ENCODE data around the gene GADD45G. TPM values are rescaled to one million over a fixed set of nuclear protein-coding genes. Genes with fewer than 3 reads are reported as not detected.

Gene GADD45G
- total RNA-seq, 1 experiment from 2014 or later: 7.7 TPM

DNA sequence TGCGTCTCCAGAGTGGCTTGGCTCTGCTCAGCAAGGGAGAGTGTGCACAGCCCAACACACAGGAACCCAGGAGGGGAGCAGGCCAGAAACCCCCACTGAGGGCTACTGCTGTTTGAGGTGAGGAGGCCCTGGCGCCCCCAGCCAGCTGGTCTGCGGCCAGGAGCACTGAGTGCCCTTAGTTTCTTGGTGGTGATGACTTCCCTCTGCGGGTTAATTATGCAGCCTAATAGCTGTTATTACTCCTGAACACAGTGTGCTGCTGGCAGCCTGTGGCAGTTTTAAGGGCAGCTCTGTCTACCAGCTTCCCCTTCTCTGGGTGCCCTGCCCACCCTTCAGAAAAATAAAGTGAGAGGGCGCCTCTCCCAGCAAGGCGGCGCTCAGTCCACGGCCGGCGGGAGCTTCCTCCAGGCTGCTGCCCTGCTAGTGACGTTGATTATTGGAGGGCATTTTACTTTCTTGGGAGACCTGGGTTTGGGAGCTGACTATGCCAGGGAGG lies 19.2 kb downstream of the GADD45G start:
- H3K4ac ChIP-seq (ENCODE audit: low read depth, low read length): no peak overlapping the region
- H3K4me2 ChIP-seq (ENCODE audit: insufficient read depth, insufficient read length, low read length): no peak overlapping the region
- no peak overlapping the region for H3K27ac ChIP-seq (ENCODE audit: insufficient read length, low read depth, low read length)
- H2BK20ac ChIP-seq (ENCODE audit: low read depth, low read length, poor library complexity, severe bottlenecking): no peak overlapping the region
- no peaks in the 10 kb centered on the region for H3K23me2 ChIP-seq (ENCODE audit: insufficient read length, low read depth, low read length, poor library complexity, severe bottlenecking)
- no peaks in the 10 kb centered on the region for H3K79me2 ChIP-seq (ENCODE audit: insufficient read depth, low read length)
- no peaks in the 10 kb centered on the region for H3K79me1 ChIP-seq (ENCODE audit: insufficient read depth, low read depth, low read length, poor library complexity, severe bottlenecking)
- H4K91ac ChIP-seq (ENCODE audit: insufficient read length, low read depth, low read length): no peak overlapping the region
- no peak overlapping the region for H3K18ac ChIP-seq (ENCODE audit: insufficient read length, low read depth, low read length)
- DNase-seq: no peak
- H3K56ac ChIP-seq (ENCODE audit: insufficient read length, low read depth, low read length): no peak overlapping the region
- no peaks in the 10 kb centered on the region for H3K9me3 ChIP-seq (ENCODE audit: control insufficient read depth, low read depth, low read length)
- H3K27me3 ChIP-seq (ENCODE audit: insufficient read depth, low read length): no peaks in the 10 kb centered on the region
- no peak overlapping the region for H4K5ac ChIP-seq (ENCODE audit: insufficient read length, low read depth, low read length)
- H2AFZ ChIP-seq (ENCODE audit: low read length): no peak overlapping the region
- H3K9ac ChIP-seq (ENCODE audit: extremely low read depth, insufficient read length, low read length): no peak overlapping the region
- H3K23ac ChIP-seq (ENCODE audit: insufficient read length, low read depth, low read length): no peak overlapping the region
- H4K20me1 ChIP-seq (ENCODE audit: control insufficient read depth, insufficient read depth, insufficient read length): no peaks in the 10 kb centered on the region
- H2BK15ac ChIP-seq (ENCODE audit: low read depth, low read length): no peak overlapping the region
- no peak overlapping the region for H2BK5ac ChIP-seq (ENCODE audit: insufficient read length, low read length)
- WGBS (ENCODE audit: extremely low coverage, insufficient read length, low lambda C conversion rate): no CpG with 5 or more reads among the region's 11 CpGs
- no peak overlapping the region for H2AK5ac ChIP-seq (ENCODE audit: insufficient read length, low read length)
- TF ChIP-seq, protein P1, sequence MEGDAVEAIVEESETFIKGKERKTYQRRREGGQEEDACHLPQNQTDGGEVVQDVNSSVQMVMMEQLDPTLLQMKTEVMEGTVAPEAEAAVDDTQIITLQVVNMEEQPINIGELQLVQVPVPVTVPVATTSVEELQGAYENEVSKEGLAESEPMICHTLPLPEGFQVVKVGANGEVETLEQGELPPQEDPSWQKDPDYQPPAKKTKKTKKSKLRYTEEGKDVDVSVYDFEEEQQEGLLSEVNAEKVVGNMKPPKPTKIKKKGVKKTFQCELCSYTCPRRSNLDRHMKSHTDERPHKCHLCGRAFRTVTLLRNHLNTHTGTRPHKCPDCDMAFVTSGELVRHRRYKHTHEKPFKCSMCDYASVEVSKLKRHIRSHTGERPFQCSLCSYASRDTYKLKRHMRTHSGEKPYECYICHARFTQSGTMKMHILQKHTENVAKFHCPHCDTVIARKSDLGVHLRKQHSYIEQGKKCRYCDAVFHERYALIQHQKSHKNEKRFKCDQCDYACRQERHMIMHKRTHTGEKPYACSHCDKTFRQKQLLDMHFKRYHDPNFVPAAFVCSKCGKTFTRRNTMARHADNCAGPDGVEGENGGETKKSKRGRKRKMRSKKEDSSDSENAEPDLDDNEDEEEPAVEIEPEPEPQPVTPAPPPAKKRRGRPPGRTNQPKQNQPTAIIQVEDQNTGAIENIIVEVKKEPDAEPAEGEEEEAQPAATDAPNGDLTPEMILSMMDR (conservative IDR thresholded peaks at IDR 0.05): no peak
- H3K4me3 Mint-ChIP-seq: no peak overlapping the region
- no peak overlapping the region for H2BK120ac ChIP-seq (ENCODE audit: low read depth, low read length, poor library complexity, severe bottlenecking)
- H2BK12ac ChIP-seq (ENCODE audit: insufficient read length, low read depth, low read length): no peak overlapping the region
- H4K8ac ChIP-seq (replicated peaks; ENCODE audit: insufficient read length, low read depth, low read length): no peak overlapping the region
- H3K9me3 Mint-ChIP-seq: no peaks in the 10 kb centered on the region
- H3K27me3 Mint-ChIP-seq (ENCODE audit: low read depth): peaks cover 16% of the 10 kb centered on the region
- H3K36me3 Mint-ChIP-seq (ENCODE audit: insufficient read depth in 1 of 3, low read depth in 3 of 3): no peaks in the 10 kb centered on the region
- H3T11ph ChIP-seq (ENCODE audit: low read length): no peak overlapping the region
- H3K14ac ChIP-seq (ENCODE audit: insufficient read depth, low read length): no peak overlapping the region; the same call in 1 of the 2 replicates
- no peak overlapping the region for H3K27ac Mint-ChIP-seq
- peaks cover 40 to 44% of the 10 kb centered on the region in 2 experiments for H3K4me1 Mint-ChIP-seq
- H3K4me1 ChIP-seq (ENCODE audit: insufficient read depth, low read length): peaks cover 4% of the 10 kb centered on the region; the same call in 1 of the 2 replicates
